SU-DHL-6 (cell line): ENCODE results near the gene RASGRF1.

ENCODE experiments used
- H2AFZ ChIP-seq: fragments of 200-600 bp; sonication (generic); 2 replicates; pipeline ENCODE4 v1.6.1; 2014; ENCODE audit warnings: low read depth, mild to moderate bottlenecking, moderate library complexity, mixed read lengths, antibody characterized with exemption, low read length; ENCODE audit not compliant: severe bottlenecking
- H3F3A ChIP-seq: fragments of 200-600 bp; shearing (Covaris generic); 2 replicates; pipeline ENCODE4 v1.6.0; 2016; ENCODE audit warnings: antibody characterized with exemption, mild to moderate bottlenecking; ENCODE audit not compliant: insufficient read depth
- H3K27ac ChIP-seq: fragments of 200-600 bp; sonication (generic); 2 replicates; pipeline ENCODE4 v1.5.1; 2016; ENCODE audit warnings: low read depth, mild to moderate bottlenecking, low read length, moderate library complexity, mixed read lengths
- H3K27me3 ChIP-seq: fragments of 200-600 bp; sonication (generic), shearing (Covaris generic); 2 replicates; pipeline ENCODE4 v1.6.0; 2014; ENCODE audit warnings: mild to moderate bottlenecking, low read length
- H3K36me3 ChIP-seq: fragments of 200-600 bp; sonication (generic); 2 replicates; pipeline ENCODE4 v1.6.1; 2014; ENCODE audit warnings: mild to moderate bottlenecking, low read length, mixed read lengths
- H3K4me2 ChIP-seq: fragments of 300-600, 200-600 bp; shearing (Covaris generic), sonication (generic); 2 replicates; pipeline ENCODE4 v1.6.0; 2014; ENCODE audit warnings: low read length, low read depth, mild to moderate bottlenecking; ENCODE audit not compliant: poor library complexity, severe bottlenecking
- H3K4me3 ChIP-seq: fragments of 200-600 bp; sonication (generic); 2 replicates; pipeline ENCODE4 v1.5.1; 2014; ENCODE audit warnings: antibody characterized with exemption, low read length, mild to moderate bottlenecking, mixed read lengths; ENCODE audit not compliant: insufficient read depth, poor library complexity, severe bottlenecking
- H3K79me2 ChIP-seq: fragments of 200-600 bp; sonication (generic); 2 replicates; pipeline ENCODE4 v1.6.1; 2014; ENCODE audit warnings: mild to moderate bottlenecking, low read length, moderate library complexity; ENCODE audit not compliant: insufficient read depth
- H3K9ac ChIP-seq: fragments of 200-600 bp; sonication (generic); 2 replicates; pipeline ENCODE4 v1.7.0; 2014; ENCODE audit warnings: mild to moderate bottlenecking, low read length
- H3K9me2 ChIP-seq: fragments of 200-600 bp; sonication (generic); replicated peaks from 2 replicates; pipeline ENCODE4 v1.6.1; 2014; ENCODE audit warnings: low read length; ENCODE audit not compliant: insufficient read depth
- H3K9me3 ChIP-seq: fragments of 200-600 bp; sonication (generic); 2 replicates; pipeline ENCODE4 v1.6.1; 2014; ENCODE audit warnings: low read length, mixed read lengths; ENCODE audit not compliant: insufficient read depth
- H4K20me1 ChIP-seq: fragments of 200-600 bp; sonication (generic); 2 replicates; pipeline ENCODE4 v1.6.1; 2014; ENCODE audit warnings: low read depth, mild to moderate bottlenecking, antibody characterized with exemption, low read length, moderate library complexity, mixed read lengths
- CTCF ChIP-seq: fragments of 200-600 bp; sonication (generic); IDR thresholded peaks from one replicate; pipeline ENCODE4 v1.5.1; 2017; ENCODE audit warnings: antibody characterized with exemption, mild to moderate bottlenecking, low read length, moderate library complexity; ENCODE audit not compliant: insufficient read depth, poor library complexity, severe bottlenecking
- EZH2phosphoT487 ChIP-seq: fragments of 200-600 bp; sonication (generic), shearing (Covaris generic); conservative IDR thresholded peaks from 2 replicates; pipeline ENCODE4 v1.6.1; 2018; ENCODE audit warnings: mild to moderate bottlenecking, antibody characterized with exemption, low read length, moderate library complexity, mixed read lengths

RASGRF1 gene

GRCh38 chr15:79067072-79067833, 23.3 kb downstream of the RASGRF1 start:
- Histone ChIP-seq H3K9ac (no peak overlapping the region), H4K20me1 (no peaks in the 10 kb centered on the region), H3K9me2 (no peaks in the 10 kb centered on the region), H2AFZ (no peak overlapping the region), H3K4me2 (no peak overlapping the region), H3K9me3 (no peaks in the 10 kb centered on the region), H3K4me3 (no peak overlapping the region), H3F3A (no peaks in the 10 kb centered on the region), H3K36me3 (no peaks in the 10 kb centered on the region), H3K79me2 (no peaks in the 10 kb centered on the region), H3K27me3 (no peaks in the 10 kb centered on the region), H3K27ac (no peak overlapping the region)
- TF ChIP-seq EZH2phosphoT487 (no peak), CTCF (no peak)

GRCh38 chr15:79066391-79067071, 24.0 kb downstream of the RASGRF1 start:
- Histone ChIP-seq H3K4me3 (no peak overlapping the region), H2AFZ (no peak overlapping the region), H3K9me3 (no peaks in the 10 kb centered on the region), H3K36me3 (no peaks in the 10 kb centered on the region), H3K27ac (no peak overlapping the region), H3K27me3 (no peaks in the 10 kb centered on the region), H3F3A (no peaks in the 10 kb centered on the region), H3K4me2 (no peak overlapping the region), H3K79me2 (no peaks in the 10 kb centered on the region), H3K9ac (no peak overlapping the region), H3K9me2 (no peaks in the 10 kb centered on the region), H4K20me1 (no peaks in the 10 kb centered on the region)
- TF ChIP-seq EZH2phosphoT487 (no peak), CTCF (no peak)

GRCh38 chr15:79065706-79066376, 24.7 kb downstream of the RASGRF1 start:
- no peak for TF ChIP-seq EZH2phosphoT487
- no peak for TF ChIP-seq CTCF
- Histone ChIP-seq H3K4me2 (no peak overlapping the region), H3K9ac (no peak overlapping the region), H3K4me3 (no peak overlapping the region), H4K20me1 (no peaks in the 10 kb centered on the region), H3K9me3 (no peaks in the 10 kb centered on the region), H3K9me2 (no peaks in the 10 kb centered on the region), H3K79me2 (no peaks in the 10 kb centered on the region), H3K27ac (no peak overlapping the region), H2AFZ (no peak overlapping the region), H3K36me3 (no peaks in the 10 kb centered on the region), H3K27me3 (no peaks in the 10 kb centered on the region), H3F3A (no peaks in the 10 kb centered on the region)
